ENCODE results near the gene PKP4. TPM values are rescaled to one million over a fixed set of nuclear protein-coding genes. Genes with fewer than 3 reads are reported as not detected.

Gene PKP4
- total and polyA plus RNA-seq, 2 experiments from 2014 or later, result 35.7 to 92.3 TPM

DNA sequence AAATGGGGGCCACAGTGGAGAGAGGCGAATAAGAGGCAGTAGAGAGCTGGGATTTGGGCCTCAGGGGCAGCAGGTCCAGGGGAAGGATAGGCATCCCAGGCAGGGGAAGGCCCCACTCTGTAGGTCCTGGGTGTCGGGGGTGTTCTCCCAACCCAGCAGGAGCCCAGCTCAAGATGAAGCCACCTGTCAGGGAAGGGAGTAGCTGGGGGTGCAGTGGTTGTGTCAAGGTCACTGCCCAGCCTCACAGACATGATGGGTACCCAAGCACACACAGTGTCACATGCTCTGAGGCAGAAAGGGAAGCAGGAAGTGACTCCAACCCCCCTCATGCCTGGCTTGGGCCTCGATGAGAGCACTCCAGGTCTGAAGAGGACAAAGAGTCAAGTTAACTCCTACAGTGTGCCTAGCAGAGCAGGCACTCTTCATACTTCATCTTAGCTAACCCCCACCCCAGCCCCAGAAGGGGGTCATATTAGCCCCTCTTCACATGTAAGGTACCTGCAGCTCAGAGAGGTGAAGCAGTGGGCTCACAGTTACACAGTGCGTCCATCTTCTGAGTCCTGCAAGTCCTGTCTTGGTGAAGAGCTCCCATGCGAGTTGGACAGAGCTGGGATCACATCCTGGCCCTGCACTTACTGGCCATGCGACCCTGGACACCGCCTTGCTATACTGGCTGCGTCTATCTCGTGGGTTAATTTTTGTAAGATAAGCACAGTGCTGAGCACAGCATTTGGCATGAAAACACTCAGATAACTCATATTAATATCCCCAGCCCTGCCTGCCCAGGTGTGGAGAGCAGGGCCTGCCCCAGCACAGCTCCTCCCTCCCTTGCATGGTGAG, 265.7 kb downstream of the PKP4 start:
- DNase-seq (ENCODE audit: low spot score) (no peak), ATAC-seq (no peak)
- Histone ChIP-seq H3K79me2 (replicated peaks; ENCODE audit: insufficient read depth) (no peaks in the 10 kb centered on the region), H2AFZ (no peak overlapping the region), H3K9me2 (ENCODE audit: insufficient read depth) (no peaks in the 10 kb centered on the region; the same call in 1 of the 2 replicates), H3F3A (replicated peaks; ENCODE audit: low read depth) (no peaks in the 10 kb centered on the region), H3K4me1 (ENCODE audit: insufficient read depth) (no peaks in the 10 kb centered on the region), H4K20me1 (replicated peaks; ENCODE audit: insufficient read depth) (no peaks in the 10 kb centered on the region), H3K27ac (ENCODE audit: low read depth) (no peak overlapping the region), H3K4me2 (no peak overlapping the region), H3K36me3 (ENCODE audit: insufficient read depth) (no peaks in the 10 kb centered on the region), H3K4me3 (no peak overlapping the region), H3K27me3 (ENCODE audit: insufficient read depth) (no peaks in the 10 kb centered on the region)
- no peak overlapping the region for H3K4me3 Mint-ChIP-seq
- peaks cover 12% of the 10 kb centered on the region for H3K4me1 Mint-ChIP-seq
- peaks cover 7% of the 10 kb centered on the region for H3K27me3 Mint-ChIP-seq (ENCODE audit: insufficient read depth, low read depth, poor library complexity)
- no peaks in the 10 kb centered on the region for H3K36me3 Mint-ChIP-seq (ENCODE audit: low read depth)
- H3K27ac Mint-ChIP-seq, result no peak overlapping the region
- TF ChIP-seq NANOG (IDR thresholded peaks at IDR 0.05; ENCODE audit: borderline replicate concordance), result no peak
- no peak for TF ChIP-seq POLR2AphosphoS5 (IDR thresholded peaks at IDR 0.05; ENCODE audit: low read depth)
- no peaks in the 10 kb centered on the region for H3K9me3 Mint-ChIP-seq

GRCh38 chr2:158723181-158723838, 266.6 kb downstream of the PKP4 start:
- Mint-ChIP-seq H3K27ac (no peak overlapping the region), H3K27me3 (ENCODE audit: insufficient read depth, low read depth, poor library complexity) (peaks cover 7% of the 10 kb centered on the region), H3K4me1 (peaks cover 9% of the 10 kb centered on the region; the same call in 2 of the 3 replicates), H3K36me3 (ENCODE audit: low read depth) (no peaks in the 10 kb centered on the region), H3K9me3 (no peaks in the 10 kb centered on the region), H3K4me3 (no peak overlapping the region)
- no peaks in the 10 kb centered on the region for H3K27me3 ChIP-seq (ENCODE audit: insufficient read depth)
- no peaks in the 10 kb centered on the region for H4K20me1 ChIP-seq (replicated peaks; ENCODE audit: insufficient read depth)
- no peak overlapping the region for H3K4me3 ChIP-seq
- H3K79me2 ChIP-seq (replicated peaks; ENCODE audit: insufficient read depth), result no peaks in the 10 kb centered on the region
- H2AFZ ChIP-seq, result peak overlapping the region; percentile 40; the same call in 1 of the 2 replicates
- H3F3A ChIP-seq (replicated peaks; ENCODE audit: low read depth), result no peaks in the 10 kb centered on the region
- TF ChIP-seq EZH2 (IDR thresholded peaks at IDR 0.05; ENCODE audit: low read depth, unreplicated experiment) (no peak), REST (IDR thresholded peaks at IDR 0.05; ENCODE audit: unreplicated experiment) (no peak), ETS1 (IDR thresholded peaks at IDR 0.05) (no peak)
- no peak overlapping the region for H3K27ac ChIP-seq (ENCODE audit: low read depth)
- no peak for ATAC-seq
- H3K4me1 ChIP-seq (ENCODE audit: insufficient read depth), result no peaks in the 10 kb centered on the region
- H3K36me3 ChIP-seq (ENCODE audit: insufficient read depth), result no peaks in the 10 kb centered on the region
- no peak overlapping the region for H3K4me2 ChIP-seq
- DNase-seq (ENCODE audit: low spot score), result no peak
- H3K9me2 ChIP-seq (ENCODE audit: insufficient read depth), result no peaks in the 10 kb centered on the region; the same call in 1 of the 2 replicates
